GM19351 (cell line): ENCODE results near the gene TFR2.
A peak's percentile ranks its signal among the peaks of the same experiment; 100 is the strongest.

ENCODE experiments used
- ATAC-seq: cut with Tn5 transposase; IDR thresholded peaks from one replicate; pipeline ENCODE4 v1.9.1; 2021; ENCODE audit warnings: mild to moderate bottlenecking, moderate library complexity; ENCODE audit not compliant: unreplicated experiment

The TFR2 gene

GRCh38 chr7:100588438-100588837 is 52.9 kb downstream of the TFR2 start:
- no peak for ATAC-seq

GRCh38 chr7:100586266-100587025 is 54.9 kb downstream of the TFR2 start, which contains the start of gene FBXO24:
Gene FBXO24, plus strand, starts transcription at chr7:100586328. Its CDS starts 298 bp downstream, at chr7:100586626.
- peak; percentile 86 for ATAC-seq

- ATAC-seq, result peak; percentile 20
These were observed 55.7 kb downstream of the TFR2 start, which contains the start of gene LRCH4 for GRCh38 chr7:100585511-100586265. Gene LRCH4, minus strand, starts transcription at chr7:100586129. Its CDS starts 29 bp downstream, at chr7:100586100.

GRCh38 chr7:100584683-100585510 is 56.5 kb downstream of the TFR2 start:
- no peak for ATAC-seq

GRCh38 chr7:100584054-100584682 is 57.2 kb downstream of the TFR2 start:
- no peak for ATAC-seq

- no peak for ATAC-seq
These were observed 58.0 kb downstream of the TFR2 start for GRCh38 chr7:100583132-100584053.

- no peak for ATAC-seq
These were observed 58.7 kb downstream of the TFR2 start for GRCh38 chr7:100582650-100583049.

GRCh38 chr7:100582041-100582579 is 59.2 kb downstream of the TFR2 start:
- ATAC-seq, result no peak

GRCh38 chr7:100580466-100581283 is 60.7 kb downstream of the TFR2 start:
- no peak for ATAC-seq

- no peak for ATAC-seq
These were observed 62.8 kb downstream of the TFR2 start for GRCh38 chr7:100578246-100579183.

GRCh38 chr7:100577507-100577906 is 63.8 kb downstream of the TFR2 start:
- no peak for ATAC-seq

- ATAC-seq, result no peak
These were observed 64.2 kb downstream of the TFR2 start for GRCh38 chr7:100577103-100577502.

GRCh38 chr7:100576384-100576993 is 64.9 kb downstream of the TFR2 start:
- ATAC-seq, result no peak

GRCh38 chr7:100575746-100576383 is 65.5 kb downstream of the TFR2 start:
- no peak for ATAC-seq

- no peak for ATAC-seq
These were observed 66.1 kb downstream of the TFR2 start for GRCh38 chr7:100575206-100575631.
